ENCODE measurements around the gene STN1. TPM values are rescaled to one million over a fixed set of nuclear protein-coding genes. Genes with fewer than 3 reads are reported as not detected.

The STN1 gene
- polyA plus RNA-seq, 2 donors: 41.1 to 70.8 TPM

- Histone ChIP-seq H3K27me3 (ENCODE audit: control insufficient read depth in 1 of 2, insufficient read depth in 2 of 2, low read length in 2 of 2) (no peaks in the 10 kb centered on the region), H3K9me3 (ENCODE audit: control insufficient read depth in 2 of 2, insufficient read depth in 1 of 2, low read depth in 1 of 2, low read length in 1 of 2) (no peaks in the 10 kb centered on the region), H3K36me3 (ENCODE audit: control insufficient read depth in 2 of 2, insufficient read depth in 2 of 2, low read length in 1 of 2) (peaks cover 9 to 12% of the 10 kb centered on the region in 2 donors), H3K4me1 (ENCODE audit: control insufficient read depth in 2 of 2, insufficient read depth in 2 of 2, low read length in 1 of 2) (peaks cover 0 to 2% of the 10 kb centered on the region in 2 donors), H3K4me3 (ENCODE audit: low read depth in 1 of 2, low read length in 2 of 2) (no peak overlapping the region), H3K27ac (ENCODE audit: low read depth in 2 of 2, low read length in 1 of 2) (peak overlapping the region; percentile 60 to 82)
- WGBS, 2 donors: 67 to 69% methylated on average over 5 of the region's 5 CpGs
These were observed 16.7 kb downstream of the STN1 start for GRCh38 chr10:103901299-103901698.

- no peak overlapping the region for H3K4me3 ChIP-seq (ENCODE audit: low read depth in 1 of 2, low read length in 2 of 2)
- H3K27me3 ChIP-seq (ENCODE audit: control insufficient read depth in 1 of 2, insufficient read depth in 2 of 2, low read length in 2 of 2): no peaks in the 10 kb centered on the region
- 94 to 96% methylated on average over 5 of the region's 5 CpGs for WGBS, 2 donors
- no peaks in the 10 kb centered on the region for H3K9me3 ChIP-seq (ENCODE audit: control insufficient read depth in 2 of 2, insufficient read depth in 1 of 2, low read depth in 1 of 2, low read length in 1 of 2)
- no peak overlapping the region for H3K27ac ChIP-seq (ENCODE audit: low read depth in 2 of 2, low read length in 1 of 2)
- H3K36me3 ChIP-seq (ENCODE audit: control insufficient read depth in 2 of 2, insufficient read depth in 2 of 2, low read length in 1 of 2): peaks cover 9 to 10% of the 10 kb centered on the region in 2 donors
- peaks cover 0 to 2% of the 10 kb centered on the region in 2 donors for H3K4me1 ChIP-seq (ENCODE audit: control insufficient read depth in 2 of 2, insufficient read depth in 2 of 2, low read length in 1 of 2)
These were observed 18.7 kb downstream of the STN1 start for GRCh38 chr10:103899312-103899711.

- H3K27ac ChIP-seq (ENCODE audit: low read depth in 2 of 2, low read length in 1 of 2): peak overlapping the region; percentile 23 to 74
- H3K36me3 ChIP-seq (ENCODE audit: control insufficient read depth in 2 of 2, insufficient read depth in 2 of 2, low read length in 1 of 2): peaks cover 9 to 13% of the 10 kb centered on the region in 2 donors
- no peaks in the 10 kb centered on the region for H3K27me3 ChIP-seq (ENCODE audit: control insufficient read depth in 1 of 2, insufficient read depth in 2 of 2, low read length in 2 of 2)
- no peaks in the 10 kb centered on the region for H3K9me3 ChIP-seq (ENCODE audit: control insufficient read depth in 2 of 2, insufficient read depth in 1 of 2, low read depth in 1 of 2, low read length in 1 of 2)
- H3K4me3 ChIP-seq (ENCODE audit: low read depth in 1 of 2, low read length in 2 of 2): no peak overlapping the region
- peaks cover 0 to 5% of the 10 kb centered on the region in 2 donors for H3K4me1 ChIP-seq (ENCODE audit: control insufficient read depth in 2 of 2, insufficient read depth in 2 of 2, low read length in 1 of 2)
- WGBS, 2 donors: 81 to 82% methylated on average over 7 of the region's 7 CpGs
These were observed 20.7 kb downstream of the STN1 start for GRCh38 chr10:103897241-103897774.

GRCh38 chr10:103896225-103896624 lies 21.8 kb downstream of the STN1 start:
- peaks cover 0 to 5% of the 10 kb centered on the region in 2 donors for H3K4me1 ChIP-seq (ENCODE audit: control insufficient read depth in 2 of 2, insufficient read depth in 2 of 2, low read length in 1 of 2)
- WGBS, 2 donors: 61 to 66% methylated on average over 5 of the region's 5 CpGs
- H3K36me3 ChIP-seq (ENCODE audit: control insufficient read depth in 2 of 2, insufficient read depth in 2 of 2, low read length in 1 of 2): peaks cover 12 to 13% of the 10 kb centered on the region in 2 donors
- H3K9me3 ChIP-seq (ENCODE audit: control insufficient read depth in 2 of 2, insufficient read depth in 1 of 2, low read depth in 1 of 2, low read length in 1 of 2): no peaks in the 10 kb centered on the region
- H3K27ac ChIP-seq (ENCODE audit: low read depth in 2 of 2, low read length in 1 of 2): peak overlapping the region; percentile 64 to 89
- no peaks in the 10 kb centered on the region for H3K27me3 ChIP-seq (ENCODE audit: control insufficient read depth in 1 of 2, insufficient read depth in 2 of 2, low read length in 2 of 2)
- H3K4me3 ChIP-seq (ENCODE audit: low read depth in 1 of 2, low read length in 2 of 2): no peak overlapping the region

- Histone ChIP-seq H3K4me1 (ENCODE audit: control insufficient read depth in 2 of 2, insufficient read depth in 2 of 2, low read length in 1 of 2) (peaks cover 0 to 7% of the 10 kb centered on the region in 2 donors), H3K9me3 (ENCODE audit: control insufficient read depth in 2 of 2, insufficient read depth in 1 of 2, low read depth in 1 of 2, low read length in 1 of 2) (no peaks in the 10 kb centered on the region), H3K27me3 (ENCODE audit: control insufficient read depth in 1 of 2, insufficient read depth in 2 of 2, low read length in 2 of 2) (no peaks in the 10 kb centered on the region), H3K4me3 (ENCODE audit: low read depth in 1 of 2, low read length in 2 of 2) (no peak overlapping the region), H3K27ac (ENCODE audit: low read depth in 2 of 2, low read length in 1 of 2) (peak overlapping the region; percentile 64 to 89), H3K36me3 (ENCODE audit: control insufficient read depth in 2 of 2, insufficient read depth in 2 of 2, low read length in 1 of 2) (peaks cover 12 to 13% of the 10 kb centered on the region in 2 donors)
- 60 to 68% methylated on average over 9 of the region's 9 CpGs for WGBS, 2 donors
These were observed 22.4 kb downstream of the STN1 start for GRCh38 chr10:103895411-103896186.

- peak overlapping the region; percentile 64 to 75 for H3K27ac ChIP-seq (ENCODE audit: low read depth in 2 of 2, low read length in 1 of 2)
- no peaks in the 10 kb centered on the region for H3K27me3 ChIP-seq (ENCODE audit: control insufficient read depth in 1 of 2, insufficient read depth in 2 of 2, low read length in 2 of 2)
- peaks cover 12 to 13% of the 10 kb centered on the region in 2 donors for H3K36me3 ChIP-seq (ENCODE audit: control insufficient read depth in 2 of 2, insufficient read depth in 2 of 2, low read length in 1 of 2)
- H3K4me3 ChIP-seq (ENCODE audit: low read depth in 1 of 2, low read length in 2 of 2): no peak overlapping the region
- H3K9me3 ChIP-seq (ENCODE audit: control insufficient read depth in 2 of 2, insufficient read depth in 1 of 2, low read depth in 1 of 2, low read length in 1 of 2): no peaks in the 10 kb centered on the region
- H3K4me1 ChIP-seq (ENCODE audit: control insufficient read depth in 2 of 2, insufficient read depth in 2 of 2, low read length in 1 of 2): peaks cover 0 to 7% of the 10 kb centered on the region in 2 donors
- WGBS, 2 donors: 12 to 30% methylated on average over 4 of the region's 4 CpGs
These were observed 23.5 kb downstream of the STN1 start for GRCh38 chr10:103894441-103894864.

- H3K4me1 ChIP-seq (ENCODE audit: control insufficient read depth in 2 of 2, insufficient read depth in 2 of 2, low read length in 1 of 2): peaks cover 0 to 5% of the 10 kb centered on the region in 2 donors
- 22 to 36% methylated on average over 2 of the region's 2 CpGs for WGBS, 2 donors
- peak overlapping the region; percentile 90 to 93 for H3K27ac ChIP-seq (ENCODE audit: low read depth in 2 of 2, low read length in 1 of 2)
- H3K4me3 ChIP-seq (ENCODE audit: low read depth in 1 of 2, low read length in 2 of 2): no peak overlapping the region
- H3K36me3 ChIP-seq (ENCODE audit: control insufficient read depth in 2 of 2, insufficient read depth in 2 of 2, low read length in 1 of 2): peaks cover 7 to 11% of the 10 kb centered on the region in 2 donors
- no peaks in the 10 kb centered on the region for H3K27me3 ChIP-seq (ENCODE audit: control insufficient read depth in 1 of 2, insufficient read depth in 2 of 2, low read length in 2 of 2)
- no peaks in the 10 kb centered on the region for H3K9me3 ChIP-seq (ENCODE audit: control insufficient read depth in 2 of 2, insufficient read depth in 1 of 2, low read depth in 1 of 2, low read length in 1 of 2)
These were observed 24.2 kb downstream of the STN1 start for GRCh38 chr10:103893817-103894216.

GRCh38 chr10:103892181-103892580 lies 25.8 kb downstream of the STN1 start:
- peaks cover 0 to 5% of the 10 kb centered on the region in 2 donors for H3K4me1 ChIP-seq (ENCODE audit: control insufficient read depth in 2 of 2, insufficient read depth in 2 of 2, low read length in 1 of 2)
- no peak overlapping the region for H3K27ac ChIP-seq (ENCODE audit: low read depth in 2 of 2, low read length in 1 of 2)
- peaks cover 3 to 5% of the 10 kb centered on the region in 2 donors for H3K36me3 ChIP-seq (ENCODE audit: control insufficient read depth in 2 of 2, insufficient read depth in 2 of 2, low read length in 1 of 2)
- no peak overlapping the region for H3K4me3 ChIP-seq (ENCODE audit: low read depth in 1 of 2, low read length in 2 of 2)
- no peaks in the 10 kb centered on the region for H3K9me3 ChIP-seq (ENCODE audit: control insufficient read depth in 2 of 2, insufficient read depth in 1 of 2, low read depth in 1 of 2, low read length in 1 of 2)
- no peaks in the 10 kb centered on the region for H3K27me3 ChIP-seq (ENCODE audit: control insufficient read depth in 1 of 2, insufficient read depth in 2 of 2, low read length in 2 of 2)
- WGBS, 2 donors: 64 to 80% methylated on average over 3 of the region's 3 CpGs

GRCh38 chr10:103890688-103891087 lies 27.3 kb downstream of the STN1 start:
- Histone ChIP-seq H3K36me3 (ENCODE audit: control insufficient read depth in 2 of 2, insufficient read depth in 2 of 2, low read length in 1 of 2) (peaks cover 3% of the 10 kb centered on the region in 2 donors), H3K27me3 (ENCODE audit: control insufficient read depth in 1 of 2, insufficient read depth in 2 of 2, low read length in 2 of 2) (no peaks in the 10 kb centered on the region), H3K27ac (ENCODE audit: low read depth in 2 of 2, low read length in 1 of 2) (peak overlapping the region; percentile 91 to 98), H3K4me3 (ENCODE audit: low read depth in 1 of 2, low read length in 2 of 2) (peak overlapping the region in 1 of 2 donors; percentile 21), H3K4me1 (ENCODE audit: control insufficient read depth in 2 of 2, insufficient read depth in 2 of 2, low read length in 1 of 2) (peaks cover 0 to 5% of the 10 kb centered on the region in 2 donors), H3K9me3 (ENCODE audit: control insufficient read depth in 2 of 2, insufficient read depth in 1 of 2, low read depth in 1 of 2, low read length in 1 of 2) (no peaks in the 10 kb centered on the region)
- 66 to 78% methylated on average over 2 of the region's 2 CpGs for WGBS, 2 donors

All from esophagus (tissue), 2 donors.